Adrenal gland (tissue), 12 donors: Measurements from ENCODE around the gene HIVEP3. TPM values are rescaled to one million over a fixed set of nuclear protein-coding genes. Genes with fewer than 3 reads are reported as not detected.

Experiments
- DNase-seq, 7 donors: peaks; one replicate each; pipeline ENCODE4 v3.0.0-alpha.2; 2019 to 2020
- H3K27ac ChIP-seq, 5 donors: fragments of 200-600 bp; sonication (generic) in 4 of 5; 1 replicate in 3 of 5; 2 replicates in 2 of 5; pipeline versions ENCODE4 v1.5.1 to v1.8.0; 2016 to 2020; ENCODE audit warnings: mild to moderate bottlenecking in 1 of 5
- H3K27me3 ChIP-seq: fragments of 200-600 bp; 2 replicates; pipeline ENCODE4 v1.8.0; 2021
- H3K36me3 ChIP-seq, 2 donors: fragments of 200-600 bp; replicated peaks in 1 of 2; 1 replicate in 1 of 2; 2 replicates in 1 of 2; pipeline versions ENCODE4 v1.5.1 to v1.8.0; 2018 to 2022
- H3K4me1 ChIP-seq, 2 donors: fragments of 200-600 bp; replicated peaks in 1 of 2; 1 replicate in 1 of 2; 2 replicates in 1 of 2; pipeline versions ENCODE4 v1.5.1 to v1.8.0; 2018 to 2021
- H3K4me3 ChIP-seq, 4 donors: fragments of 200-600 bp; sonication (generic) in 3 of 4; one replicate each; pipeline ENCODE4 v1.5.1; 2016 to 2018
- H3K9me3 ChIP-seq, 3 donors: fragments of 200-600 bp; sonication (generic) in 1 of 3; replicated peaks in 1 of 3; 1 replicate in 2 of 3; 2 replicates in 1 of 3; pipeline versions ENCODE4 v1.5.1 to v1.8.0; 2016 to 2021
- CTCF ChIP-seq, 6 experiments: fragments of 450-650 bp in 4 of 6; fragments of 200-600 bp in 2 of 6; sonication (generic) in 1 of 6; IDR thresholded peaks; 1 replicate in 5 of 6; 2 replicates in 1 of 6; pipeline versions ENCODE4 v1.5.1 to v1.8.0; 2016 to 2021; ENCODE audit warnings: antibody characterized with exemption in 6 of 6, mild to moderate bottlenecking in 2 of 6, moderate library complexity in 1 of 6
- POLR2A ChIP-seq, 2 donors: fragments of 450-650 bp; IDR thresholded peaks; one replicate each; pipeline ENCODE4 v1.6.1; 2017; ENCODE audit warnings: antibody characterized with exemption in 2 of 2, mild to moderate bottlenecking in 2 of 2, moderate library complexity in 1 of 2
- WGBS, 4 donors: extraction: QIAGEN DNeasy Blood & Tissue Kit in 2 of 4; methylation state at CpG; one replicate each; pipeline versions ENCODE4 v1.1.5 to v1.1.7; 2013 to 2017; 5-methylcytosine and 5-hydroxymethylcytosine counted together
- intact Hi-C, 2 donors: fragments of 100-400 bp; cut with DNase I; formaldehyde crosslinking; loops; one replicate each; pipeline versions ENCODE4 v1.14.1 to v1.15.0; 2022 to 2023
- polyA plus RNA-seq, 3 donors: library from polyadenylated mRNA; stranded (reverse); fragments of 200-250 nt in 2 of 3; fragments of 350-450 nt in 1 of 3; fragmentation: Illumina TruSeq in 1 of 3; extraction: RNeasy Lipid Tissue Mini Kit (QIAGEN cat#74804) in 1 of 3; gene quantifications; one replicate each; pipeline ENCODE4 v1.2.3, GENCODE V29; 2013 to 2014
- total RNA-seq, 9 donors: library from RNA; depleted of rRNA in 4 of 9; stranded (reverse); fragments of >200 nt in 4 of 9; fragments of 120-200 nt in 1 of 9; fragmentation: NEBNext Ultra II Directional in 1 of 9; extraction: Animal tissue kit (Norgen Biotek cat#: 25700) in 1 of 9; gene quantifications; one replicate each; pipeline versions ENCODE4 v1.1.0 to v1.2.4, GENCODE V29; 2013 to 2023
- donor health status: healthy with polysubstance abuse.
- donor health status: Bipolar disorder and iron deficiency.
- donor health status: DM: yes; HTN: yes; CAD: no.
- donor health status: DM: no; HTN: no; CAD: no.
- donor health status: DM: no; HTN: no; CAD: no.
- donor health status: DM: yes; HTN: yes; CAD: no.

The HIVEP3 gene
- total and polyA plus RNA-seq, 12 donors = 3.2 to 7.7 (median 7.0) TPM

GRCh38 chr1:41891199-41891896, 27.4 kb downstream of the HIVEP3 start:
- Histone ChIP-seq H3K4me3 (peak overlapping the region in 3 of 4 donors; percentile 32 to 46 (median 45)), H3K27me3 (no peaks in the 10 kb centered on the region), H3K36me3 (no peaks in the 10 kb centered on the region), H3K4me1 (peaks cover 17 to 22% of the 10 kb centered on the region in 2 donors), H3K9me3 (no peaks in the 10 kb centered on the region), H3K27ac (peak overlapping the region; percentile 28 to 92 (median 80))
- TF ChIP-seq POLR2A (IDR thresholded peaks at IDR 0.05) = no peak
- TF ChIP-seq CTCF (IDR thresholded peaks at IDR 0.05) = peak in 3 of 6 experiments; percentile 17 to 38 (median 18)
- DNase-seq = peak in 5 of 7 donors; percentile 24 to 70 (median 39)
- WGBS, 4 donors = 25 to 50% (median 34%) methylated on average over 7 to 9 of the region's 9 CpGs
- intact Hi-C loops = no loop called here

GRCh38 chr1:41890825-41891198, 27.9 kb downstream of the HIVEP3 start:
- 16 to 34% (median 22%) methylated on average over 3 to 6 of the region's 6 CpGs for WGBS, 4 donors
- Histone ChIP-seq H3K4me3 (peak overlapping the region in 1 of 4 donors; percentile 45), H3K27ac (peak overlapping the region; percentile 28 to 92 (median 80)), H3K27me3 (no peaks in the 10 kb centered on the region), H3K9me3 (no peaks in the 10 kb centered on the region), H3K36me3 (no peaks in the 10 kb centered on the region), H3K4me1 (peaks cover 17 to 22% of the 10 kb centered on the region in 2 donors)
- intact Hi-C loops = no loop called here
- TF ChIP-seq POLR2A (IDR thresholded peaks at IDR 0.05) (peak in 1 of 2 donors; percentile 32), CTCF (IDR thresholded peaks at IDR 0.05) (no peak)
- DNase-seq = peak; percentile 55 to 88 (median 84)

- Histone ChIP-seq H3K4me3 (no peak overlapping the region), H3K9me3 (no peaks in the 10 kb centered on the region), H3K36me3 (no peaks in the 10 kb centered on the region), H3K27me3 (no peaks in the 10 kb centered on the region), H3K27ac (peak overlapping the region in 3 of 5 donors; percentile 80 to 92 (median 83)), H3K4me1 (peaks cover 17 to 22% of the 10 kb centered on the region in 2 donors)
- TF ChIP-seq POLR2A (IDR thresholded peaks at IDR 0.05) (no peak), CTCF (IDR thresholded peaks at IDR 0.05) (no peak)
- WGBS, 4 donors = 95 to 99% (median 97%) methylated on average over 8 of the region's 8 CpGs
- DNase-seq = no peak
- intact Hi-C loops = no loop called here
These were observed 29.0 kb downstream of the HIVEP3 start for GRCh38 chr1:41889506-41890414.

GRCh38 chr1:41888756-41889155, 30.0 kb downstream of the HIVEP3 start:
- no peaks in the 10 kb centered on the region for H3K27me3 ChIP-seq
- intact Hi-C loops = no loop called here
- no peaks in the 10 kb centered on the region for H3K36me3 ChIP-seq
- no peak overlapping the region for H3K27ac ChIP-seq
- no peak for TF ChIP-seq POLR2A (IDR thresholded peaks at IDR 0.05)
- TF ChIP-seq CTCF (IDR thresholded peaks at IDR 0.05) = no peak
- 93 to 100% (median 93%) methylated on average over 4 of the region's 4 CpGs for WGBS, 4 donors
- H3K4me1 ChIP-seq = peaks cover 17 to 22% of the 10 kb centered on the region in 2 donors
- no peak overlapping the region for H3K4me3 ChIP-seq
- no peak for DNase-seq
- H3K9me3 ChIP-seq = no peaks in the 10 kb centered on the region
